Astrocyte (in vitro differentiated cells and primary cell): ENCODE data around the gene SLC66A2. TPM values are rescaled to one million over a fixed set of nuclear protein-coding genes. Genes with fewer than 3 reads are reported as not detected.

Experiments
- DNase-seq: peaks from one replicate; pipeline ENCODE4 v3.0.0-alpha.2; 2010; ENCODE audit warnings: low read depth
- FAIRE-seq: peaks from 2 replicates; lab custom pipeline; 2011; peaks lifted over from hg19 to GRCh38; lab: Jason Lieb, UNC
- H2AFZ ChIP-seq: 2 replicates; pipeline ENCODE4 v1.6.0; 2012; ENCODE audit warnings: low read depth, low read length, inconsistent platforms
- H3K27ac ChIP-seq: 2 replicates; pipeline ENCODE4 v1.5.1; 2011; ENCODE audit warnings: low read depth, low read length, inconsistent platforms
- H3K27me3 ChIP-seq: 2 replicates; pipeline ENCODE4 v1.6.0; 2011; ENCODE audit warnings: low read length, inconsistent platforms; ENCODE audit not compliant: insufficient read depth
- H3K36me3 ChIP-seq: 2 replicates; pipeline ENCODE4 v1.5.1; 2011; ENCODE audit warnings: low read length, inconsistent platforms; ENCODE audit not compliant: insufficient read depth
- H3K4me1 ChIP-seq: 2 replicates; pipeline ENCODE4 v1.5.1; 2011; ENCODE audit warnings: low read length, inconsistent platforms; ENCODE audit not compliant: insufficient read depth
- H3K4me2 ChIP-seq: 2 replicates; pipeline ENCODE4 v1.6.0; 2012; ENCODE audit warnings: low read length, inconsistent platforms
- H3K4me3 ChIP-seq: 2 replicates; pipeline ENCODE4 v1.5.1; 2011; ENCODE audit warnings: low read depth, mild to moderate bottlenecking, low read length, inconsistent platforms; ENCODE audit not compliant: insufficient read depth
- H3K79me2 ChIP-seq: 2 replicates; pipeline ENCODE4 v1.6.0; 2012; ENCODE audit warnings: mild to moderate bottlenecking, low read length, inconsistent platforms; ENCODE audit not compliant: insufficient read depth
- H3K9ac ChIP-seq: 2 replicates; pipeline ENCODE4 v1.6.0; 2012; ENCODE audit warnings: mild to moderate bottlenecking, low read length, inconsistent platforms
- H3K9me3 ChIP-seq: 2 replicates; pipeline ENCODE4 v1.5.1; 2012; ENCODE audit warnings: low read depth, mild to moderate bottlenecking, low read length, inconsistent platforms; ENCODE audit not compliant: insufficient read depth
- H4K20me1 ChIP-seq: 2 replicates; pipeline ENCODE4 v1.6.0; 2012; ENCODE audit warnings: low read length, inconsistent platforms; ENCODE audit not compliant: insufficient read depth
- H3K27ac Mint-ChIP-seq: one replicate; pipeline ENCODE4 v1.8.0; 2021; ENCODE audit warnings: mild to moderate bottlenecking, mixed read lengths; ENCODE audit not compliant: unreplicated experiment
- H3K27me3 Mint-ChIP-seq: one replicate; pipeline ENCODE4 v1.8.0; 2021; ENCODE audit warnings: low read depth, mixed read lengths; ENCODE audit not compliant: unreplicated experiment
- H3K36me3 Mint-ChIP-seq: one replicate; pipeline ENCODE4 v1.8.0; 2021; ENCODE audit warnings: low read depth, mixed read lengths; ENCODE audit not compliant: unreplicated experiment
- H3K4me1 Mint-ChIP-seq: one replicate; pipeline ENCODE4 v1.8.0; 2021; ENCODE audit warnings: low read depth, mixed read lengths; ENCODE audit not compliant: unreplicated experiment
- H3K4me3 Mint-ChIP-seq: one replicate; pipeline ENCODE4 v1.8.0; 2021; ENCODE audit warnings: mild to moderate bottlenecking, moderate library complexity, mixed read lengths; ENCODE audit not compliant: unreplicated experiment
- H3K9me3 Mint-ChIP-seq: one replicate; pipeline ENCODE4 v1.8.0; 2021; ENCODE audit warnings: mild to moderate bottlenecking, mixed read lengths; ENCODE audit not compliant: unreplicated experiment
- CTCF ChIP-seq: IDR thresholded peaks from 2 replicates; pipeline ENCODE4 v1.5.1; 2011; ENCODE audit warnings: low read depth, mild to moderate bottlenecking, inconsistent platforms, low read length, moderate library complexity; ENCODE audit not compliant: insufficient read depth
- EZH2 ChIP-seq: IDR thresholded peaks from 2 replicates; pipeline ENCODE4 v1.6.1; 2012; ENCODE audit warnings: mild to moderate bottlenecking, low read length, inconsistent platforms; ENCODE audit not compliant: insufficient read depth
- total RNA-seq: library from RNA; stranded (reverse); gene quantifications from 2 replicates; pipeline ENCODE4 v1.2.1, GENCODE V29; 2021

Gene SLC66A2
- total RNA-seq, 1 donor from 2014 or later, result 25.3 TPM

DNA sequence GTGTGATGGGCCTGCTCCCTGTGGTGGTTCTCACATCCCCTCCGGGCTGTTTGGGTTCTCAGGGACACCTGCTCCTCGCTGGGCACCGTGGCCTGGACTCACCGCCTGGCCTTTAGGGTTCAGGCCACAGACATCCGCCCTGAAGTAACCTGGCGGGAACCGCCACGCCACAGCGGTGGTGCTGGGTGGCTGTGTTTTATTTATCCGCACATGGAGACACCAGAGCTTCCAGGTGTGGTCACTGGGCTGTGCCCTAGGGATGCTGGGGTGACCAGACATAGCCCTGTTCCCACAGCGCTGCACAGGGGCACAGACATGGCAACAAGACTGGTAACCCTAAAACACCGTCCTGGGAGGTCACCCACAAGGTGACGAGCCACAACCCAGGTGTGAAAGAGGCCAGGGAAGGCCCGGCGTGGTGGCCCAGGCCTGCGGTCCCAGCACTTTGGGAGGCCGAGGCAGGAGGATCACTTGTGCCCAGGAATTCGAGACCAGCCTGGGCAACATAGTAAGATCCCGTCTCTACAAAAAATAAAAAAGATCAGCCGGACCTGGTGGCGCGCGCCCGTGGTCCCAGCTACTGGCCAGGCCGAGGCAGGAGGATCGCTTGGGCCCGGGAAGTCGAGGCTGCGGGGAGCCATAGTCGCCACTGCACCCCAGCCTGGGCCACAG is 12.3 kb upstream of the SLC66A2 start:
- no peak for FAIRE-seq
- Histone ChIP-seq H3K79me2 (no peaks in the 10 kb centered on the region), H3K4me1 (peaks cover 40% of the 10 kb centered on the region), H3K4me3 (peak overlapping the region; percentile 34), H2AFZ (no peak overlapping the region), H3K27ac (no peak overlapping the region), H3K9ac (no peak overlapping the region), H3K9me3 (no peaks in the 10 kb centered on the region), H3K27me3 (no peaks in the 10 kb centered on the region), H3K36me3 (no peaks in the 10 kb centered on the region), H4K20me1 (peaks cover 5% of the 10 kb centered on the region), H3K4me2 (peak overlapping the region; percentile 83)
- peaks cover 31% of the 10 kb centered on the region for H3K4me1 Mint-ChIP-seq
- TF ChIP-seq CTCF, result no peak
- no peak for TF ChIP-seq EZH2
- DNase-seq, result no peak
- H3K27me3 Mint-ChIP-seq, result no peaks in the 10 kb centered on the region
- H3K27ac Mint-ChIP-seq, result no peak overlapping the region
- peak overlapping the region; percentile 40 for H3K4me3 Mint-ChIP-seq
- peaks cover 2% of the 10 kb centered on the region for H3K36me3 Mint-ChIP-seq
- H3K9me3 Mint-ChIP-seq, result no peaks in the 10 kb centered on the region

- Histone ChIP-seq H3K79me2 (no peaks in the 10 kb centered on the region), H4K20me1 (peaks cover 4% of the 10 kb centered on the region), H3K9me3 (no peaks in the 10 kb centered on the region), H3K36me3 (no peaks in the 10 kb centered on the region), H3K4me1 (peaks cover 40% of the 10 kb centered on the region), H3K9ac (no peak overlapping the region), H3K4me2 (peak overlapping the region; percentile 33), H3K27ac (no peak overlapping the region), H3K4me3 (no peak overlapping the region), H2AFZ (no peak overlapping the region), H3K27me3 (no peaks in the 10 kb centered on the region)
- H3K4me1 Mint-ChIP-seq, result peaks cover 31% of the 10 kb centered on the region
- no peaks in the 10 kb centered on the region for H3K9me3 Mint-ChIP-seq
- FAIRE-seq (no peak), DNase-seq (no peak)
- peaks cover 2% of the 10 kb centered on the region for H3K36me3 Mint-ChIP-seq
- peak overlapping the region; percentile 13 for H3K27ac Mint-ChIP-seq
- H3K4me3 Mint-ChIP-seq, result peak overlapping the region; percentile 40
- no peaks in the 10 kb centered on the region for H3K27me3 Mint-ChIP-seq
- no peak for TF ChIP-seq EZH2
- no peak for TF ChIP-seq CTCF
Observed at GRCh38 chr18:79962835-79963657, 11.6 kb upstream of the SLC66A2 start.
